ENCODE measurements around the gene CPSF4.
A peak's percentile ranks its signal among the peaks of the same experiment; 100 is the strongest.

Gene CPSF4

GRCh38 chr7:99452541-99452940 lies 13.8 kb downstream of the CPSF4 start:
- TF ChIP-seq ZBTB7A (IDR thresholded peaks at IDR 0.05; ENCODE audit: low read depth) (no peak), EGR1 (IDR thresholded peaks at IDR 0.05) (no peak), NFIC (IDR thresholded peaks at IDR 0.05) (no peak), CEBPB (IDR thresholded peaks at IDR 0.05) (no peak), TAF1 (IDR thresholded peaks at IDR 0.05; ENCODE audit: low read depth) (no peak), FOXM1 (IDR thresholded peaks at IDR 0.05; ENCODE audit: borderline replicate concordance, low read depth) (no peak), RAD21 (IDR thresholded peaks at IDR 0.05; ENCODE audit: low read depth) (no peak)
- TF ChIP-seq, protein P1, sequence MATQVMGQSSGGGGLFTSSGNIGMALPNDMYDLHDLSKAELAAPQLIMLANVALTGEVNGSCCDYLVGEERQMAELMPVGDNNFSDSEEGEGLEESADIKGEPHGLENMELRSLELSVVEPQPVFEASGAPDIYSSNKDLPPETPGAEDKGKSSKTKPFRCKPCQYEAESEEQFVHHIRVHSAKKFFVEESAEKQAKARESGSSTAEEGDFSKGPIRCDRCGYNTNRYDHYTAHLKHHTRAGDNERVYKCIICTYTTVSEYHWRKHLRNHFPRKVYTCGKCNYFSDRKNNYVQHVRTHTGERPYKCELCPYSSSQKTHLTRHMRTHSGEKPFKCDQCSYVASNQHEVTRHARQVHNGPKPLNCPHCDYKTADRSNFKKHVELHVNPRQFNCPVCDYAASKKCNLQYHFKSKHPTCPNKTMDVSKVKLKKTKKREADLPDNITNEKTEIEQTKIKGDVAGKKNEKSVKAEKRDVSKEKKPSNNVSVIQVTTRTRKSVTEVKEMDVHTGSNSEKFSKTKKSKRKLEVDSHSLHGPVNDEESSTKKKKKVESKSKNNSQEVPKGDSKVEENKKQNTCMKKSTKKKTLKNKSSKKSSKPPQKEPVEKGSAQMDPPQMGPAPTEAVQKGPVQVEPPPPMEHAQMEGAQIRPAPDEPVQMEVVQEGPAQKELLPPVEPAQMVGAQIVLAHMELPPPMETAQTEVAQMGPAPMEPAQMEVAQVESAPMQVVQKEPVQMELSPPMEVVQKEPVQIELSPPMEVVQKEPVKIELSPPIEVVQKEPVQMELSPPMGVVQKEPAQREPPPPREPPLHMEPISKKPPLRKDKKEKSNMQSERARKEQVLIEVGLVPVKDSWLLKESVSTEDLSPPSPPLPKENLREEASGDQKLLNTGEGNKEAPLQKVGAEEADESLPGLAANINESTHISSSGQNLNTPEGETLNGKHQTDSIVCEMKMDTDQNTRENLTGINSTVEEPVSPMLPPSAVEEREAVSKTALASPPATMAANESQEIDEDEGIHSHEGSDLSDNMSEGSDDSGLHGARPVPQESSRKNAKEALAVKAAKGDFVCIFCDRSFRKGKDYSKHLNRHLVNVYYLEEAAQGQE (IDR thresholded peaks at IDR 0.05; ENCODE audit: low read depth) = no peak
- TF ChIP-seq, protein P2, sequence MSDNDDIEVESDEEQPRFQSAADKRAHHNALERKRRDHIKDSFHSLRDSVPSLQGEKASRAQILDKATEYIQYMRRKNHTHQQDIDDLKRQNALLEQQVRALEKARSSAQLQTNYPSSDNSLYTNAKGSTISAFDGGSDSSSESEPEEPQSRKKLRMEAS (IDR thresholded peaks at IDR 0.05) = no peak
- TF ChIP-seq, protein P3, sequence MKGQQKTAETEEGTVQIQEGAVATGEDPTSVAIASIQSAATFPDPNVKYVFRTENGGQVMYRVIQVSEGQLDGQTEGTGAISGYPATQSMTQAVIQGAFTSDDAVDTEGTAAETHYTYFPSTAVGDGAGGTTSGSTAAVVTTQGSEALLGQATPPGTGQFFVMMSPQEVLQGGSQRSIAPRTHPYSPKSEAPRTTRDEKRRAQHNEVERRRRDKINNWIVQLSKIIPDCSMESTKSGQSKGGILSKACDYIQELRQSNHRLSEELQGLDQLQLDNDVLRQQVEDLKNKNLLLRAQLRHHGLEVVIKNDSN (IDR thresholded peaks at IDR 0.05) = no peak

- TF ChIP-seq NFIC (IDR thresholded peaks at IDR 0.05) (peak; percentile 70), ZBTB7A (IDR thresholded peaks at IDR 0.05; ENCODE audit: low read depth) (0 out of 2 replicates have a peak, but pooled peaks have one; percentile 18), CEBPB (IDR thresholded peaks at IDR 0.05) (no peak), TCF12 (IDR thresholded peaks at IDR 0.05; ENCODE audit: low read depth) (peak; percentile 30; the same call in 1 of the 2 replicates), EGR1 (IDR thresholded peaks at IDR 0.05) (no peak)
- TF ChIP-seq, protein P2 (IDR thresholded peaks at IDR 0.05) = peak; percentile 41; the same call in 1 of the 2 replicates
Measured at GRCh38 chr7:99453105-99453504, 14.4 kb downstream of the CPSF4 start.

GRCh38 chr7:99455874-99456273 lies 17.1 kb downstream of the CPSF4 start:
- no peak for TF ChIP-seq TAF1 (IDR thresholded peaks at IDR 0.05; ENCODE audit: low read depth)
- no peak for TF ChIP-seq FOXM1 (IDR thresholded peaks at IDR 0.05; ENCODE audit: borderline replicate concordance, low read depth)
- no peak for TF ChIP-seq TEAD4 (IDR thresholded peaks at IDR 0.05)
- TF ChIP-seq, protein P2 (IDR thresholded peaks at IDR 0.05) = no peak
- TF ChIP-seq, protein P3 (IDR thresholded peaks at IDR 0.05) = no peak
- TF ChIP-seq NFIC (IDR thresholded peaks at IDR 0.05) = no peak
- no peak for TF ChIP-seq CREB1 (IDR thresholded peaks at IDR 0.05; ENCODE audit: low read depth)
- TF ChIP-seq ZBTB7A (IDR thresholded peaks at IDR 0.05; ENCODE audit: low read depth) = no peak
- no peak for TF ChIP-seq CEBPB (IDR thresholded peaks at IDR 0.05)
- TF ChIP-seq EGR1 (IDR thresholded peaks at IDR 0.05) = no peak
- no peak for TF ChIP-seq YY1 (IDR thresholded peaks at IDR 0.05; ENCODE audit: low read depth)
- TF ChIP-seq RAD21 (IDR thresholded peaks at IDR 0.05; ENCODE audit: low read depth) = no peak
- TF ChIP-seq, protein P1 (IDR thresholded peaks at IDR 0.05; ENCODE audit: low read depth) = no peak
- no peak for TF ChIP-seq EP300 (IDR thresholded peaks at IDR 0.05; ENCODE audit: borderline replicate concordance)

GRCh38 chr7:99456288-99456687 lies 17.5 kb downstream of the CPSF4 start:
- TF ChIP-seq TCF12 (IDR thresholded peaks at IDR 0.05; ENCODE audit: low read depth) (no peak), CEBPB (IDR thresholded peaks at IDR 0.05) (no peak), TAF1 (IDR thresholded peaks at IDR 0.05; ENCODE audit: low read depth) (no peak), ZBTB7A (IDR thresholded peaks at IDR 0.05; ENCODE audit: low read depth) (no peak), FOXM1 (IDR thresholded peaks at IDR 0.05; ENCODE audit: borderline replicate concordance, low read depth) (no peak), CREB1 (IDR thresholded peaks at IDR 0.05; ENCODE audit: low read depth) (no peak), TEAD4 (IDR thresholded peaks at IDR 0.05) (no peak), YY1 (IDR thresholded peaks at IDR 0.05; ENCODE audit: low read depth) (no peak), EGR1 (IDR thresholded peaks at IDR 0.05) (no peak), NFIC (IDR thresholded peaks at IDR 0.05) (no peak), EP300 (IDR thresholded peaks at IDR 0.05; ENCODE audit: borderline replicate concordance) (no peak), RAD21 (IDR thresholded peaks at IDR 0.05; ENCODE audit: low read depth) (no peak)
- TF ChIP-seq, protein P1 (IDR thresholded peaks at IDR 0.05; ENCODE audit: low read depth) = no peak
- TF ChIP-seq, protein P2 (IDR thresholded peaks at IDR 0.05) = no peak
- TF ChIP-seq, protein P3 (IDR thresholded peaks at IDR 0.05) = no peak
